GM18907 (cell line): ENCODE results near the gene LARP1B.
A peak's percentile ranks its signal among the peaks of the same experiment; 100 is the strongest.
"Not testable (repeated sequence)": the region's sequence is repeated elsewhere in the genome, so short reads cannot be mapped to it uniquely, and the experiment has no call there.

Source experiments
- ATAC-seq: cut with Tn5 transposase; IDR thresholded peaks from one replicate; pipeline ENCODE4 v1.9.1; 2021; ENCODE audit warnings: mild to moderate bottlenecking, moderate library complexity; ENCODE audit not compliant: unreplicated experiment

Gene LARP1B

DNA sequence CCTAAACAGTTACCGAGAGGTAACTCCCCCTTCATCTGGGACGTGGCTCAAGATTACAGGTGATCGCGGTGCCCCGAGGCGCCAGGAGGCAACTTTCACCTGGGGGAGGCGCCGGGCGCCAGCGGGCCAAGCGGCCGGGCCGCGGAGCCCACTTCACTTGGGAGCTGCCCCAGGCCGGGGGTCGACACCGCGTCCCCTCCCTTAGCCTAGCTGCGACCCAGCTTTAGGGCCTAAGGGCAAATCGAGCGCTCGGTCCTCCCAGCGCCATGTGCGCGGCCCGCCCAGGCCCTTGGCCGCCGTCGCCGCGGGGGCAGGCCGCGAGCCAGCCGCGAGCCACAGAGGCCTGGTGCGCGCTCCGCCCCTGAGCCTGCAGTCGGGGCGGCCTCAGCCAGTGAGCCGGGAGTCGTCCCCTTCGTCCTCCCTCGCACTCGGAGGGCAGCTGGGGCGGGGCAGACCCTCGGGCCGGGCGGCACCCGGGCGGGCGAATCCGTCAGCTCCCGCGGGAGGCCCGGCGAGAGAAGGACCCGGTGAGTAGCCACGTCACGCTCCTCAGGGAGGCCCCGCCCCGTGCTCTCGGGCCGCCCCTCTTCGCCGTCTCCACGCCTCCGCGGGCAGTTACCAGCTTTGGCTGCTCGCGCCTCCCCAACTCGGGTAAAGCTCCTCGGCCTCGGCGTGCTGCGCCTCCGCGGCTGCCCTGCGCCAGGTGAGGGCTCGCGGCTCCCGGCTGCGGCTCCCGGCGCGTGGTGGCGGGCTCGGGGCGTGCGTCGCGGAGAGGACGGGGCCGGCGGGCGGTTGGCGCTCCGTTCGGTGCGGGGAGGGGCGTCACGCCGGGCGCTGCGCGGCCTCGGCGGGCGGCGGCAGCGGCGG is at the start of gene LARP1B:
Gene LARP1B (plus strand): TSS at position 614 of the 867 bp plus-strand sequence. CDS start 13,640 bp downstream, outside the sequence.
- ATAC-seq, result peak; percentile 95

DNA sequence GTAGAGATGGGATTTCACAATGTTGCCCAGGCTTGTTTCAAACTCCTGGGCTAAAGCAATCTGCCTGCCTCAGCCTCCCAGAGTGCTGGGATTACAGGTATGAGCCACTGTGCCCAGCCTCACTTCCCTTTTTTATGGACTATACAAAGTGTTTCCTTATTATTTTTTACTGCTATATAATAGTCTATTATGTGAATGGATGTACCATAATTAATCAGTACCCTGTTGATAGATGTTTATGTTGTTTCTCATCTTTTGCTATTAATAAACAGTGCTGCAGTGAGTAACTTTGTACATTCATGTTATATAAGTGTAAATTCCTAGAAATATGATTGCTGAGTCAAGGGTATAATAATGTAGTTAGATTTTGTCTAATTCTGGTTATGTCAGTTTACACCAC is 35.8 kb upstream of the LARP1B start:
- ATAC-seq, result no peak

DNA sequence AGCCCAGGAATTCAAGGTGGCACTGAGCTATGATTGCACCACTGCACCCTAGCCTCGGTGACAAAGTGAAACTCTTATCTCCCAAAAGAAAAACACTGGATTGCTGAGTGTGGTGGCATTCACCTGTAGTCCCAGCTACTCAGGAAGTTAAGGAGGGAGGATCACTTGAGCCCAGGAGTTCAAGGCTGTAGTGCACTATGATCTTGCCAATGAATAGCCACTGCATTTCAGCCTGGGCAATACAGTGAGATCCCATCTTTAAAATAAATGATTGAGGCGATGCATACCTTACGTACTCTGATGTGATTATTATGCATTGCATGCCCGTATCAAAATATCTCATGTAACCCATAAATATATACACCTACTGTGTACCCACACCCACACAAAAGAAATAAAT is 31.2 kb upstream of the LARP1B start:
- ATAC-seq, result no peak

GRCh38 chr4:128031756-128032384 is 29.2 kb upstream of the LARP1B start:
- no peak for ATAC-seq

- ATAC-seq, result no peak
These were observed 21.5 kb upstream of the LARP1B start for GRCh38 chr4:128039568-128039967.

- ATAC-seq, result not testable (repeated sequence)
These were observed 14.1 kb upstream of the LARP1B start for GRCh38 chr4:128047019-128047418.

DNA sequence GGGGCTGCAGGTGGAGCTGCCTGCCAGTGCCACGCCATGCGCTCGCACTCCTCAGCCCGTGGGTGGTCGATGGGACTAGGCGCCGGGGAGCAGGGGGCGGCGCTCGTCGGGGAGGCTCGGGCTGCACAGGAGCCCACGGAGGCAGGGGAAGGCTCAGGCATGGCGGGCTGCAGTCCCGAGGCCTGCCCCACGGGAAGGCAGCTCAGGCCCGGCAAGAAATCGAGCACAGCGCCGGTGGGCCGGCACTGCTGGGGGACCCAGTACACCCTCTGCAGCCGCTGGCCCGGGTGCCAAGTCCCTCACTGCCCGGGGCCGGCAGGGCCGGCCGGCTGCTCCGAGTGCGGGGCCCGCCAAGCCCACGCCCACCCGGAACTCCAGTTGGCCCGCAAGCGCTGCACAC is 13.6 kb upstream of the LARP1B start:
- ATAC-seq, result not testable (repeated sequence)

GRCh38 chr4:128051229-128051628 is 9.9 kb upstream of the LARP1B start:
- ATAC-seq, result not testable (repeated sequence)

- not testable (repeated sequence) for ATAC-seq
These were observed 6.2 kb upstream of the LARP1B start for GRCh38 chr4:128054907-128055306.

DNA sequence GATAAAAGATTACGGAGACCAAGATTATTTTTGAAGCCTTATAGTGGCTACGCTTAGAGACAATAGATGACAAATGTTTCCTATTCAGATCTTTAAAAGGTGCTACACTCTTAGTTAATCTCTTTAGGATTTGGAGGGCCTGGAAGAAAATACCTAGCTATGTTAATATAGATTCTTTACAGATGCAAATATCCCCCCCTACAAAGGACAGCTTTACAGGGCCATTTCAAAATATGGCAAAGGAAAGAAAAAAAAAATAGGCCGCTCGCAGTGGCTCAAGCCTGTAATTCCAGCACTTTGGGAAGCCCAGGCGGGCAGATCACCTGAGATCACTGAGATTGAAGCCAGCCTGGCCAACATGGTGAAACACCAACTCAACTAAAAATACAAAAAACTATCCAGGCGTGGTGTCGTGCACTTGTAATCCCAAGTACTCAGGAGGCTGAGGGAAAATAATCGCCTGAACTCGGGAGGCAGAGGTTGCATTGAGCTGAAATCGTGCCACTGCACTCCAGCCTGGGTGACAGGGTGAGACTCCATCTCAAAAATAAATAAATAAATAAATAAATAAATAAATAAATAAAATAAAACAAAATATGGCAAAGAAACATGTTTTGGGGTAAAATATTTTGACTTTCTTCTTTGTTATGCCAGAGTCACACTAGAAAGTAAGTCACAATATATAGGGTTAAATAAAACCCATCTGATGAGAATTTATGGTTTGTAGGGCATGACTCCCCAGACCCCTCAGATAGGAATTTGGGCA is 5.5 kb upstream of the LARP1B start:
- ATAC-seq, result not testable (repeated sequence)

DNA sequence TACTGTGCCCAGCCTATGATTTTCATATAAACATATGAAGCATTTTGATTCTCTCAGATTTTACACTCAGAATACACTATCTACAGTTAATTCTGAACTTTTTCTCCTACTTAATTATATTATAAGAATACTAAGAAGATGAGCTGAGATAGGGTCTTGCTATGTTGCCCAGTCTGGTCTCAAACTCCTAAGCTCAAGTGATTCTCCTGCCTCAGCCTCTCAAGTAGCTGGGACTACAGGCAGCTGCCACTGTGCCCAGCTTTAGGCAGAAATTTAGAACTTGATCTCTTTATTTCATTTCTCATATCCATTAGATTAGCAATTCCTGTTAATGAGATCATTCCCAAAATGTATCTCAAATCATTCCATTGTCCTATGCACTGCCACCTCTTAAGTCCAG is 4.7 kb upstream of the LARP1B start:
- ATAC-seq, result no peak

DNA sequence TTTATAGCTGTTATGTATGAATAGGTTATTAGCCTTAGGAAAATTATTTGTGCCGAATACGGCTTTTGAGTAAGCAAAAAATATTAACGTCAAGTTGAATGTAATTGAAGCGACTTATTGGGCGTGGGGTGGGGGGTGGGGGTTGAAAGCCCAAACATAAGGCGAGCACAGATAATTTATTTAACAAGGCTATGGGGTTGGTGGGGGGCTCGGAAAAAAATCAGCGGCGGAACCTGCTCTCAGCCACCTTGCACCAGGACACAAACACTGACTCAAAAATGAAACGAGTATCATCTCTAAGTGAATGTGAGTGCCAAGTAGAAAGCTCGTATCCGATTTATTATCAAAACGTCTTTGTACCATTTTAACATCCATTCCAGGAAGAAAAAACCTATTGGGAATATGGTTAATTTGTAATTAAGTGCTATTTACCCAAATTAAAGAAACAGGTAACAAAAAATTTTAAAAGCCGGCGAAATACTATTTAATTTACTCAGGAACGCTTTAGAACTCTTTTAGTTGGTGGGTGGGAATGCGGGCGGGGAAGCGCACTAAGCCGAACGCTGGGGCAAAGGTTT is 902 bp upstream of the LARP1B start:
- no peak for ATAC-seq

- peak; percentile 43 for ATAC-seq
These were observed 739 bp downstream of the LARP1B start for GRCh38 chr4:128061566-128062536.

DNA sequence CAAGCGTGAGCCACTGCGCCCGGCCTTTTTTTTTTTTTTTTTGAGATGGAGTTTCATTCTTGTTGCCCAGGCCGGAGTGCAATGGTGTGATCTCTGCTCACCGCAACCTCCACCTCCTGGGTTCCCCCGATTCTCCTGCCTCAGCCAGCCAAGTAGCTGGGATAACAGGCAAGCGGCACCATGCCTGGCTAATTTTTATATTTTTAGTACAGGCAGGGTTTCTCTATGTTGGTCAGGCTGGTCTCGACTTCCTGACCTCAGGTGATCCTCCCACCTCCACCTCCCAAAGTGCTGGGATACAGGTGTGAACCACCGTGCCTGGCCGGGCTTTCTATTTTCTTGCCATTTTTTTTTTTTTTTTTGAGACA is 5.3 kb downstream of the LARP1B start:
- ATAC-seq, result not testable (repeated sequence)

DNA sequence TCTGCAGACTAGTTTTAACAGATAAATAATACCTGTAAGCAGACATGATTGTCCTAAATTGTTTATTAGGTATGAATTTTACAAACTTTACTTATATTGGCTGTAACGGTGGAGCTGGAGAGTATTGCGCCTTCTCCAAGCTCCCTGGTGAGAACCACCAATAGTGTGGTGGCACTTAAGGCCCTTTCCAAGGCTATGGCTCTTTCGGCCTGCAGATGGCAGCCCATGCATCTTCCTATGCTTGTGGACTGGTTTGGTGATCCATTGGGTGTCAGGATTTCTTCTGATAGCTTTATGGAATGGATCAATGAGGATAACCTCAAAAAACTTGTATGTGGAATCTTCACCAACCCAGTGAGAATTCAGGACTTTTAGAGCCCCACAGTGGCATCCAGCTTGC is 7.8 kb downstream of the LARP1B start:
- peak; percentile 42 for ATAC-seq

DNA sequence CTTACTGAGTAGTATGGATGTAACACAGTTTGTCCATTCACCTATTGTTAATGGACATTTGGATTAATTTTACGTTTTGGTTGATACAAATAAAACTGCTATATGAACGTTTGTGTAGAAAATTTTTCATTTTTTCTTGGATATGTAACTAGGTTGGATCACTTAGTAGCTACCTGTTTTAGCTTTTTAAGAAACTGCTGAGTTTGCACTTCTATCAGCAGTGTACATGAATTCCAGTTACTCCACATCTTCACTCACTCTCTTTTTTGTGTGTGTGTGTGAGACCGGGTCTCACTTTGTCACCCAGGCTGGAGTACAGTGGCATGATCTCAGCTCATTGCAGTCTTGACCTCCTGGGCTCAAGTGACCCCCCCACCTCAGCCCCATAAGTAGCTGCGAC is 15.4 kb downstream of the LARP1B start:
- ATAC-seq, result no peak

DNA sequence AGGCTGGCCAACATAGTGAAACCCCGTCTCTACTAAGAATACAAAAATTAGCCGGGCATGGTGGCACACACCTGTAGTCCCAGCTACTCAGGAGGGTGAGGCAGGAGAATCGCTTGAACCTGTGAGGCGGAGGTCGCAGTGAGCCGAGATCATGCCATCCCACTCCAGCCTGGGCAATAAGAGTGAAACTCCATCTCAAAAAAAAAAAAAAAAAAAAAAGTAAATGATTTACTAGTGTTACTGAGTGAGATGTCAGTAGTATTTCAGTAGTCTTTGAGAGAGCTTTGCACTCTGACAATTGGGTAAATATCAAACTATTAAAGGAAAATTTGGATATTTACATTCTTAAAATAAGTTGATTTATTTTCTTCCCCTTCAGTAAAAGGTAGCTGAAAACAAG is 34.2 kb downstream of the LARP1B start:
- ATAC-seq, result not testable (repeated sequence)

- no peak for ATAC-seq
These were observed 46.7 kb downstream of the LARP1B start for GRCh38 chr4:128107766-128108165.

DNA sequence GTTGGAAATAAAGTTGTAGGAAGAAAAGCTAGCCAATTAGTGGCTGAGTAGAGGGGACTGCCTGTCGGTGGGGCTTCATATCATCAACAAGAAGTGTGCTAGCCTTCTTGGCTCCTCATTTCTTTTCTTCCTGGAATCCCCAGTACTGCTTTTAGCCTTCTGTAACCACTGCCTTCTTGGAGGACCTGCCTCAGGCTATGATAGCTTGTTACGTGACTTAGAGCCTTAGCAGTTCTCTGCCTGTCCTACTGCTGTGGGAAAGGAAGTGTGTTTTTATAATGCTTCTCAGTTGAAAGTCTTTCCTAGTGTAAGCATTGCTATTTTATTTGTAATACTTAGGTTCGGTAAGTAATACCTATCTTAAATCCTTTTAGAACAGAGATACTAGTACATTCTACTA is 61.9 kb downstream of the LARP1B start:
- ATAC-seq, result no peak

DNA sequence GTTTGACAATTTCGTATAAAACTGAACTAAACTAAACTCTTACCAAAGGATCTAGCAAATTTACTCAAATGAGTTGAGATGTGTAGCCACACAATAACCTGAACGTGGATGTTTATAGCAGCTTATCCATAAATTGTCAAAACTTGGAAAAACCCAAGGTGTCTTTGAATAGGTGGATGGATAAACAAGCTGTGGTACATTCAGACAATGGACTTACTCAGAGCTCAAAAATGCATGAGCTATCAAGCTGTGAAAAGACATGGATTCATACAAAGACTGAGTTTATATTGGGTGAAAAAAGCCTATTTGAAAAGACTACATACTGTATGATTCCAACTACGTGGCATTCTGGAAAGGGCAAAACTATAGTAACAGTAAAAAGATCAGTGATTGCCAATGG is 69.5 kb downstream of the LARP1B start:
- no peak for ATAC-seq
